ENCODE measurements around the gene STK25.

DNA sequence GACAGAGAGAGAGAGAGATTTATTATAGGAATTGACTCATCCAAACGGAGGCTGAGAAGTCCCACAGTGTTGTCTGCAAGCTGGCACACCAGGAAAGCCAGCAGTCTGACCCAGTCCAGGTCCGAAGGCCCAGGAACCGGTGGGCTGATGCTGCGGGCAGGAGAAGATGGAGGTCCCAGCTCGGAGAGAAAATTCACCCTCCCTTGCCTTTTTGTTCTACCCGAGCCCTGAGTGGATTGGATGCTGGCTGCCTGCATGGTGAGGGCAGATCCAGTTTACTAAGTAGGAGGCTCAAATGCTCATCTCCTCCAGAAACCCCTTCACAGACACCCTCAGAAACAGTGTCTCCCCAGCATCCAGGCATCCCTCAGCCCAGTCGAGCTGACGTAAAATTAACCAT is 22.2 kb upstream of the STK25 start:
- TF ChIP-seq, protein P1, sequence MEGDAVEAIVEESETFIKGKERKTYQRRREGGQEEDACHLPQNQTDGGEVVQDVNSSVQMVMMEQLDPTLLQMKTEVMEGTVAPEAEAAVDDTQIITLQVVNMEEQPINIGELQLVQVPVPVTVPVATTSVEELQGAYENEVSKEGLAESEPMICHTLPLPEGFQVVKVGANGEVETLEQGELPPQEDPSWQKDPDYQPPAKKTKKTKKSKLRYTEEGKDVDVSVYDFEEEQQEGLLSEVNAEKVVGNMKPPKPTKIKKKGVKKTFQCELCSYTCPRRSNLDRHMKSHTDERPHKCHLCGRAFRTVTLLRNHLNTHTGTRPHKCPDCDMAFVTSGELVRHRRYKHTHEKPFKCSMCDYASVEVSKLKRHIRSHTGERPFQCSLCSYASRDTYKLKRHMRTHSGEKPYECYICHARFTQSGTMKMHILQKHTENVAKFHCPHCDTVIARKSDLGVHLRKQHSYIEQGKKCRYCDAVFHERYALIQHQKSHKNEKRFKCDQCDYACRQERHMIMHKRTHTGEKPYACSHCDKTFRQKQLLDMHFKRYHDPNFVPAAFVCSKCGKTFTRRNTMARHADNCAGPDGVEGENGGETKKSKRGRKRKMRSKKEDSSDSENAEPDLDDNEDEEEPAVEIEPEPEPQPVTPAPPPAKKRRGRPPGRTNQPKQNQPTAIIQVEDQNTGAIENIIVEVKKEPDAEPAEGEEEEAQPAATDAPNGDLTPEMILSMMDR (IDR thresholded peaks at IDR 0.05): no peak
- no peak for TF ChIP-seq POLR2A (IDR thresholded peaks at IDR 0.05)
- no peak for TF ChIP-seq POLR2AphosphoS5 (IDR thresholded peaks at IDR 0.05)
- TF ChIP-seq EP300 (IDR thresholded peaks at IDR 0.05; ENCODE audit: low read depth): no peak

Measured in transverse colon (tissue), 4 donors.